Transverse colon (tissue), 3 donors: Measurements from ENCODE around the gene GALNT8.

ENCODE experiments used
- POLR2A ChIP-seq: fragments of 450-650 bp; IDR thresholded peaks from one replicate; pipeline ENCODE4 v1.6.1; 2016; ENCODE audit warnings: antibody characterized with exemption, mild to moderate bottlenecking, moderate library complexity
- TF ChIP-seq, protein P1 (sequence below), 5 experiments: fragments of 200-600 bp in 3 of 5; fragments of 450-650 bp in 2 of 5; sonication (generic) in 3 of 5; IDR thresholded peaks; 1 replicate in 2 of 5; 2 replicates in 3 of 5; pipeline ENCODE4 v1.5.1; 2016 to 2017; ENCODE audit warnings: antibody characterized with exemption in 5 of 5, inconsistent platforms in 3 of 5, mild to moderate bottlenecking in 2 of 5, moderate library complexity in 1 of 5

DNA sequence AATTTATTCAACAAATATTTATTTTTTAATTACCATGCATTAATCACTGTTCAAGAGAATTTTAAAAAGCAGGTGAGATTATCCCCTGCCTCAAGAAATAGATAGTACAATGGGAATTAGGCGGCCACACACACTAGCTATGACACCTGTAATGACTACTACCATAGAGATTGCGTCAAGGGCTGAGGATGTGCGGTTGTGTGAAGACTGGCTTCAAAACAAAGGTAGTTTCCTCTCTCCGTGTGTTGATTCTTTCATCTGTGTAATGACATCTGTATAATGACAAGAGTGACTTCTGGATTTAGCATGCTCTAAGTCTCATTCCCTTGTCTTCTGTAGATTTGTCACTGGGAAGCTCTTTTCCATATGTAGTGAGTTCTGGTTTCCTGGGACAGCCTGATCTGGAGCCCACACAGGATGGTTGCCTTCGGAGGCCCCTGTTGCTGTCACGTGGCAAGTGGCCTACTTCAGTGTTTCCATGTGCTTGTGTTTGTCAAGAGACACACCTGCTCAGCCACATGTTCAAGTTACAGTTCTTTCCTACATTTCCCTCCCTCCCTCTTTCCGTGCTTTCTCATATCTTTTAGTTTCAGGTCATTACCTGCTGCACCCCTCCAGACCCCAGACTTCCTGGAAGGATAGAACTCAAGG lies 64.3 kb downstream of the GALNT8 start:
- TF ChIP-seq, protein P1, sequence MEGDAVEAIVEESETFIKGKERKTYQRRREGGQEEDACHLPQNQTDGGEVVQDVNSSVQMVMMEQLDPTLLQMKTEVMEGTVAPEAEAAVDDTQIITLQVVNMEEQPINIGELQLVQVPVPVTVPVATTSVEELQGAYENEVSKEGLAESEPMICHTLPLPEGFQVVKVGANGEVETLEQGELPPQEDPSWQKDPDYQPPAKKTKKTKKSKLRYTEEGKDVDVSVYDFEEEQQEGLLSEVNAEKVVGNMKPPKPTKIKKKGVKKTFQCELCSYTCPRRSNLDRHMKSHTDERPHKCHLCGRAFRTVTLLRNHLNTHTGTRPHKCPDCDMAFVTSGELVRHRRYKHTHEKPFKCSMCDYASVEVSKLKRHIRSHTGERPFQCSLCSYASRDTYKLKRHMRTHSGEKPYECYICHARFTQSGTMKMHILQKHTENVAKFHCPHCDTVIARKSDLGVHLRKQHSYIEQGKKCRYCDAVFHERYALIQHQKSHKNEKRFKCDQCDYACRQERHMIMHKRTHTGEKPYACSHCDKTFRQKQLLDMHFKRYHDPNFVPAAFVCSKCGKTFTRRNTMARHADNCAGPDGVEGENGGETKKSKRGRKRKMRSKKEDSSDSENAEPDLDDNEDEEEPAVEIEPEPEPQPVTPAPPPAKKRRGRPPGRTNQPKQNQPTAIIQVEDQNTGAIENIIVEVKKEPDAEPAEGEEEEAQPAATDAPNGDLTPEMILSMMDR (IDR thresholded peaks at IDR 0.05), result no peak
- no peak for TF ChIP-seq POLR2A
